DND-41 (cell line): ENCODE results near the gene MZT2B.

Experiments used
- CTCF ChIP-seq: IDR thresholded peaks from 2 replicates; pipeline ENCODE4 v1.5.1; 2012; ENCODE audit warnings: borderline replicate concordance, low read length, moderate library complexity, mild to moderate bottlenecking; ENCODE audit not compliant: poor library complexity, severe bottlenecking; ENCODE audit errors: extremely low read depth
- EZH2 ChIP-seq: IDR thresholded peaks from 3 replicates; pipeline ENCODE4 v1.6.1; 2012; ENCODE audit warnings: borderline replicate concordance, low read depth, mild to moderate bottlenecking, moderate library complexity, low read length, inconsistent platforms; ENCODE audit not compliant: severe bottlenecking

GRCh38 chr2:130158631-130159030, 23.4 kb upstream of the MZT2B start:
- TF ChIP-seq CTCF (no peak), EZH2 (no peak)
